HepG2 (cell line): Measurements from ENCODE around the gene TMEM134. TPM values are rescaled to one million over a fixed set of nuclear protein-coding genes. Genes with fewer than 3 reads are reported as not detected.
A peak's percentile ranks its signal among the peaks of the same experiment; 100 is the strongest.

ENCODE experiments used
- MTF2 ChIP-seq: sonication (generic); formaldehyde crosslinking; IDR thresholded peaks from 2 replicates; pipeline ENCODE4 v1.5.0; 2020; ENCODE audit warnings: missing genetic modification reagents, borderline replicate concordance
- NFRKB ChIP-seq: fragments of 450-650 bp; IDR thresholded peaks from 2 replicates; pipeline ENCODE4 v1.6.1; 2017
- POLR2AphosphoS5 ChIP-seq: IDR thresholded peaks from 2 replicates; pipeline ENCODE4 v1.6.1; 2012; ENCODE audit warnings: low read depth, low read length
- ZBTB49 ChIP-seq: sonication (generic); formaldehyde crosslinking; IDR thresholded peaks from 2 replicates; pipeline ENCODE4 v1.4.0; 2020; ENCODE audit warnings: missing genetic modification reagents, borderline replicate concordance
- ZMYM3 ChIP-seq: sonication (generic); formaldehyde crosslinking; IDR thresholded peaks from 2 replicates; pipeline ENCODE4 v1.5.1; 2020; ENCODE audit warnings: mild to moderate bottlenecking, missing genetic modification reagents
- ZNF230 ChIP-seq: sonication (generic); formaldehyde crosslinking; IDR thresholded peaks from 2 replicates; pipeline ENCODE4 v1.4.0; 2020; ENCODE audit warnings: mild to moderate bottlenecking, missing genetic modification reagents
- ZNF264 ChIP-seq: sonication (generic); formaldehyde crosslinking; IDR thresholded peaks from 2 replicates; pipeline ENCODE4 v1.4.0; 2020; ENCODE audit warnings: missing genetic modification reagents
- ZNF276 ChIP-seq: sonication (generic); formaldehyde crosslinking; IDR thresholded peaks from 2 replicates; pipeline ENCODE4 v1.4.0; 2020; ENCODE audit warnings: mild to moderate bottlenecking, low read depth, missing genetic modification reagents
- ZNF317 ChIP-seq: sonication (generic); formaldehyde crosslinking; IDR thresholded peaks from 2 replicates; pipeline ENCODE4 v1.5.0; 2020; ENCODE audit warnings: mild to moderate bottlenecking, missing genetic modification reagents
- ZNF343 ChIP-seq: sonication (generic); formaldehyde crosslinking; IDR thresholded peaks from 2 replicates; pipeline ENCODE4 v1.4.0; 2020; ENCODE audit warnings: mild to moderate bottlenecking, missing genetic modification reagents
- ZNF557 ChIP-seq: sonication (generic); formaldehyde crosslinking; IDR thresholded peaks from 2 replicates; pipeline ENCODE4 v1.4.0; 2020; ENCODE audit warnings: missing genetic modification reagents
- ZNF749 ChIP-seq: sonication (generic); formaldehyde crosslinking; IDR thresholded peaks from 2 replicates; pipeline ENCODE4 v1.8.0; 2022; ENCODE audit warnings: mild to moderate bottlenecking, missing genetic modification reagents, moderate library complexity, borderline replicate concordance
- ZNF790 ChIP-seq: sonication (generic); formaldehyde crosslinking; IDR thresholded peaks from 2 replicates; pipeline ENCODE4 v1.8.0; 2022; ENCODE audit warnings: missing genetic modification reagents, mild to moderate bottlenecking, borderline replicate concordance
- ZSCAN29 ChIP-seq: sonication (generic); formaldehyde crosslinking; conservative IDR thresholded peaks from 2 replicates; pipeline ENCODE4 v1.4.0; 2020; ENCODE audit warnings: mild to moderate bottlenecking, missing genetic modification reagents
- polyA plus RNA-seq, 8 experiments: library from polyadenylated mRNA; depleted of rRNA in 3 of 8; stranded (reverse) in 7 of 8; unstranded in 1 of 8; fragments of >200 nt; fragmentation: Illumina TruSeq in 4 of 8; extraction: Trizol in 4 of 8; gene quantifications; 2 replicates each; pipeline versions ENCODE4 v1.2.1 to v1.2.3, GENCODE V29; 2011 to 2016; ENCODE audit warnings: low read depth in 4 of 8, missing spikeins in 1 of 8, mixed read lengths in 1 of 8; ENCODE audit not compliant: insufficient read depth in 1 of 8
- total RNA-seq, 5 experiments: library from RNA; depleted of rRNA; stranded (reverse); fragments of >200 nt; fragmentation: Illumina TruSeq; extraction: Trizol; gene quantifications; 2 replicates each; pipeline ENCODE4 v1.2.3, GENCODE V29; 2016; ENCODE audit warnings: low read depth in 1 of 5
- TF ChIP-seq, protein P1 (sequence below): sonication (generic); formaldehyde crosslinking; IDR thresholded peaks from 2 replicates; pipeline ENCODE4 v1.9.0; 2021; ENCODE audit warnings: missing genetic modification reagents, mild to moderate bottlenecking, borderline replicate concordance
- TF ChIP-seq, protein P2 (sequence below): IDR thresholded peaks from 2 replicates; pipeline ENCODE4 v1.6.1; 2016; ENCODE audit warnings: mild to moderate bottlenecking
- TF ChIP-seq, protein P3 (sequence below): fragments of 450-650 bp; IDR thresholded peaks from 2 replicates; pipeline ENCODE4 v1.6.1; 2016
- TF ChIP-seq, protein P4 (sequence below): sonication (generic); formaldehyde crosslinking; IDR thresholded peaks from 2 replicates; pipeline ENCODE4 v1.4.0; 2020; ENCODE audit warnings: missing genetic modification reagents

The TMEM134 gene
- total and polyA plus RNA-seq, 2 of the 13 experiments (the other 11 are each of a cell fraction or from before 2014, with no cell fraction given): 6.9 to 26.9 TPM

DNA sequence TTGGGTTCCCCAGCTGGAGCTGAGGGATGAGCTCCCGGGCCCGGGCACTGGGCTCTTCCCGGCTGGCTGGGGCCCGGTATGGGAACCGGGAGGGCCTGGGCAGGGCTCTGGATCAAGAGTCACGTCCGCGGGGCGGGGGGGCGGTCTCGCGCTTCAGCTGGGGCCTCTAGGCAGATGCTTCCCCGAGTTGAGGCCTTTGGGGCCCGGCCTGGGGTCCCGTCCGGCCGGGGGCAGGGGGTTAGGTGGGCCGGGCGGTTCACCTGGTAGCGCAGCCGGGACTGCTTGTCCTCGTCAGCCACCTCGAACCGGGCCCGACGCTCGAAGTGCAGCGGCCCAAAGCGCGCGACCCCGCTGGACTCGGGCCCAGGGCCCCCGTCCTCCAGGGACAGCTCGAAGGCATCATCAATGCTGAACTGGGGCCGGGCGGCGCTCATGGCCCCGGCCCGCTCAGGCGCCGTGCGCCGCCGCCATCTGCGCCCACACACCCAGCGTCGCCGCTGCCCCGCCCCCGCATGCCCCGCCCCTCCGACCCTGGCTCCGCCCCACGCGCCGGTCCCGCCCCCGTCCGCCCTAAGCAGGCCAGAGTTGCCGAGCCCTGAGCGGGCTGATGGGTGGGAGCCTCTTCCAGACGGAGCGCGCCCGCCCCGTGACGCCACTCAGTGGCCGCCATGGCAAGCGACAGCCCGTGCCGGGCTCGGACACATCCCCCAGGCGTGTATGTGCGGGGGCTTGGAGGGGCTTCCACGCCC lies at the start of gene TMEM134 (continued):
- TF ChIP-seq ZNF276 (CRISPR knock-in tag): no peak
- TF ChIP-seq NFRKB: no peak
- TF ChIP-seq ZNF790 (CRISPR knock-in tag): no peak
- TF ChIP-seq, protein P1, sequence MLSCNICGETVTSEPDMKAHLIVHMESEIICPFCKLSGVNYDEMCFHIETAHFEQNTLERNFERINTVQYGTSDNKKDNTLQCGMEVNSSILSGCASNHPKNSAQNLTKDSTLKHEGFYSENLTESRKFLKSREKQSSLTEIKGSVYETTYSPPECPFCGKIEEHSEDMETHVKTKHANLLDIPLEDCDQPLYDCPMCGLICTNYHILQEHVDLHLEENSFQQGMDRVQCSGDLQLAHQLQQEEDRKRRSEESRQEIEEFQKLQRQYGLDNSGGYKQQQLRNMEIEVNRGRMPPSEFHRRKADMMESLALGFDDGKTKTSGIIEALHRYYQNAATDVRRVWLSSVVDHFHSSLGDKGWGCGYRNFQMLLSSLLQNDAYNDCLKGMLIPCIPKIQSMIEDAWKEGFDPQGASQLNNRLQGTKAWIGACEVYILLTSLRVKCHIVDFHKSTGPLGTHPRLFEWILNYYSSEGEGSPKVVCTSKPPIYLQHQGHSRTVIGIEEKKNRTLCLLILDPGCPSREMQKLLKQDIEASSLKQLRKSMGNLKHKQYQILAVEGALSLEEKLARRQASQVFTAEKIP (CRISPR knock-in tag): no peak
- no peak for TF ChIP-seq ZSCAN29
- TF ChIP-seq, protein P2, sequence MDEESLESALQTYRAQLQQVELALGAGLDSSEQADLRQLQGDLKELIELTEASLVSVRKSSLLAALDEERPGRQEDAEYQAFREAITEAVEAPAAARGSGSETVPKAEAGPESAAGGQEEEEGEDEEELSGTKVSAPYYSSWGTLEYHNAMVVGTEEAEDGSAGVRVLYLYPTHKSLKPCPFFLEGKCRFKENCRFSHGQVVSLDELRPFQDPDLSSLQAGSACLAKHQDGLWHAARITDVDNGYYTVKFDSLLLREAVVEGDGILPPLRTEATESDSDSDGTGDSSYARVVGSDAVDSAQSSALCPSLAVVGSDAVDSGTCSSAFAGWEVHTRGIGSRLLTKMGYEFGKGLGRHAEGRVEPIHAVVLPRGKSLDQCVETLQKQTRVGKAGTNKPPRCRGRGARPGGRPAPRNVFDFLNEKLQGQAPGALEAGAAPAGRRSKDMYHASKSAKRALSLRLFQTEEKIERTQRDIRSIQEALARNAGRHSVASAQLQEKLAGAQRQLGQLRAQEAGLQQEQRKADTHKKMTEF (CRISPR knock-in tag): peak; percentile 64; the same call in 1 of the 2 replicates
- no peak for TF ChIP-seq MTF2 (CRISPR knock-in tag)
- no peak for TF ChIP-seq ZNF317 (CRISPR knock-in tag)
- TF ChIP-seq, protein P3, sequence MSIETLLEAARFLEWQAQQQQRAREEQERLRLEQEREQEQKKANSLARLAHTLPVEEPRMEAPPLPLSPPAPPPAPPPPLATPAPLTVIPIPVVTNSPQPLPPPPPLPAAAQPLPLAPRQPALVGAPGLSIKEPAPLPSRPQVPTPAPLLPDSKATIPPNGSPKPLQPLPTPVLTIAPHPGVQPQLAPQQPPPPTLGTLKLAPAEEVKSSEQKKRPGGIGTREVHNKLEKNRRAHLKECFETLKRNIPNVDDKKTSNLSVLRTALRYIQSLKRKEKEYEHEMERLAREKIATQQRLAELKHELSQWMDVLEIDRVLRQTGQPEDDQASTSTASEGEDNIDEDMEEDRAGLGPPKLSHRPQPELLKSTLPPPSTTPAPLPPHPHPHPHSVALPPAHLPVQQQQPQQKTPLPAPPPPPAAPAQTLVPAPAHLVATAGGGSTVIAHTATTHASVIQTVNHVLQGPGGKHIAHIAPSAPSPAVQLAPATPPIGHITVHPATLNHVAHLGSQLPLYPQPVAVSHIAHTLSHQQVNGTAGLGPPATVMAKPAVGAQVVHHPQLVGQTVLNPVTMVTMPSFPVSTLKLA: peak; percentile 39; the same call in 1 of the 2 replicates
- TF ChIP-seq ZNF557 (CRISPR knock-in tag): peak; percentile 87; the same call in 1 of the 2 replicates
- peak; percentile 82 for TF ChIP-seq ZMYM3
- TF ChIP-seq ZNF749 (CRISPR knock-in tag): no peak; the same call in 1 of the 2 replicates
- TF ChIP-seq ZNF343: no peak
- TF ChIP-seq, protein P4, sequence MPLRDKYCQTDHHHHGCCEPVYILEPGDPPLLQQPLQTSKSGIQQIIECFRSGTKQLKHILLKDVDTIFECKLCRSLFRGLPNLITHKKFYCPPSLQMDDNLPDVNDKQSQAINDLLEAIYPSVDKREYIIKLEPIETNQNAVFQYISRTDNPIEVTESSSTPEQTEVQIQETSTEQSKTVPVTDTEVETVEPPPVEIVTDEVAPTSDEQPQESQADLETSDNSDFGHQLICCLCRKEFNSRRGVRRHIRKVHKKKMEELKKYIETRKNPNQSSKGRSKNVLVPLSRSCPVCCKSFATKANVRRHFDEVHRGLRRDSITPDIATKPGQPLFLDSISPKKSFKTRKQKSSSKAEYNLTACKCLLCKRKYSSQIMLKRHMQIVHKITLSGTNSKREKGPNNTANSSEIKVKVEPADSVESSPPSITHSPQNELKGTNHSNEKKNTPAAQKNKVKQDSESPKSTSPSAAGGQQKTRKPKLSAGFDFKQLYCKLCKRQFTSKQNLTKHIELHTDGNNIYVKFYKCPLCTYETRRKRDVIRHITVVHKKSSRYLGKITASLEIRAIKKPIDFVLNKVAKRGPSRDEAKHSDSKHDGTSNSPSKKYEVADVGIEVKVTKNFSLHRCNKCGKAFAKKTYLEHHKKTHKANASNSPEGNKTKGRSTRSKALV (CRISPR knock-in tag): no peak
- no peak; the same call in 1 of the 2 replicates for TF ChIP-seq ZNF230 (CRISPR knock-in tag)
- TF ChIP-seq ZBTB49 (CRISPR knock-in tag): no peak
- TF ChIP-seq ZNF264 (CRISPR knock-in tag): no peak
- peak; percentile 77 for TF ChIP-seq POLR2AphosphoS5
